DLD1 (cell line): ENCODE data around the gene MRTO4.
"Not testable (repeated sequence)": the region's sequence is repeated elsewhere in the genome, so short reads cannot be mapped to it uniquely, and the experiment has no call there.

Experiments used
- in situ Hi-C: cut with HindIII; loops from 2 replicates; pipeline ENCODE4 v1.10.0; 2017; ENCODE audit warnings: low sequenced_read_pairs

MRTO4 gene

GRCh38 chr1:19269427-19270342 lies 18.1 kb downstream of the MRTO4 start:
- in situ Hi-C loops: not testable (repeated sequence)

DNA sequence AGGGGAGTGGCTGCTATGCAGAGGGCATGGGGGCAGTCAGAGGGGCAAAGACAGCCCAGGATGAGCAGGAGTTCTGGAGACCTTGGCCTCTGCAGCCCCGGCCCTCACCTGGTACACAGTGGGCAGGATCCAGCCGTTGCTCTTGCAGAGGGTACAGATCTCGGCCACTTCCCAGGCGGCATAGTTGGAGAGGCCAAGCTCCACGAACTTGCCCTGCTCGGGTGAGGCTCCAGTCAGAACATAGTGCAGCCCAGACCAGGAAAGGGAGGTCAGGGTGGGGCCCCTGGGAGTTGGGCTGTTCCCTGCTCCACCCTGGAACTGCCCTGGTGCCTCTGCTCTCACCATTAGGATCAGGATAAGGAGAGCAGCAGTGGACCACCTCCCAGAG lies 18.7 kb downstream of the MRTO4 start:
- in situ Hi-C loops: not testable (repeated sequence)

DNA sequence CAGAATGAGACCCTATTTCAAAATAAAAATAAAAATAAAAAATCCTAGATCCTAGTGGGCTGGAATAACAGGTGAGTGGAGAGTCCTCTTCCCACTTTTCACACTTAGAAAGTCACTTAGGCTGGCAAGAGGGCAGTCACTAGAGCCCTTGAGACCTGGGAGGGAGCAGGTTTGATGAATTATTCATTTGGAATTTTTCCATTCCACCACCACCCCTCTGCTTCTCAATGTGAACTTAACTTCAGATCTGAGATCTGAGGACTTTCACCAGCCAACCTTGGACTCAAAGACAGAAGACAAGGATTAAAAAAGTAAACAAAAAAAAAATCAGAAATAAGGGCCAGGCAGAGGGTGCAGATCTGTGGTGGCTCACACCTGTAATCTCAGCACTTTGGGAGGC lies 20.5 kb downstream of the MRTO4 start:
- in situ Hi-C loops: no loop called here

DNA sequence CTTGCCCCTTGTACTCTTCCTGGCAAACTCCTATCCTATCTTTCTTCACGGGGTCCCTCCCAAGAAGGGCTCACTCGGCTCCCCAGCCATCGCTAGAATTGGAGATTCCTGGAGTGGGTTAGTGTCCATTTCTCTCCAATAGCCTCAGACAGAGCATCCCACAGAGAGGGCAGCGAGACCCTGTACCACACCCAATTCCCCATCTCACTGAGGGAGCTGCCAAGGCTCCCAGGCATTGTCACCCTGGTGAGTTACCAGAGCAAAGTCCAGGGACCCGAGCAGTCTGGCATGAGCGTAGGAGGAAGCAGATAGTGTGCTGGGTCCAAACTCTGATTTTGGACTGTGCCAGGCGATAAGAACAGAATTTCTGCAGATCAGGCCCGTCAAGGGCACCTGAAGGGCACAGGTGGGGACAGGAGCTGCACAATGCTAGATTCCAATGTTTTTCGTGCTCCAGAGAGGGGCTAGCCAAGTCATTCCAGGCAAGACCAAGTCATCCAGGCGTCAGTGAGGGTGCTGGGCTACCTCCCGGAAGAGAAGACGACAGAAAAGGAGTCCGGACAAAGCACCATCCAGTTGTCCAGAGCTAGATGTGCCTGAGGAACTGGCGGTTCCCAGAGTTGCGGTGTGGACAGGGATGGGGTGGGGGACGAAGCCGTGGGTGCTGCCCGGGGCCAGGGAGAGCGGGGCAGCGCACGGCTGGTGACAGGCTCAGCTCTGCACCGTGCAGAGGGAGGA lies 21.7 kb downstream of the MRTO4 start:
- in situ Hi-C loops: no loop called here

GRCh38 chr1:19273844-19274531 lies 22.4 kb downstream of the MRTO4 start:
- in situ Hi-C loops: not testable (repeated sequence)

GRCh38 chr1:19274636-19275035 lies 23.0 kb downstream of the MRTO4 start:
- in situ Hi-C loops: no loop called here

DNA sequence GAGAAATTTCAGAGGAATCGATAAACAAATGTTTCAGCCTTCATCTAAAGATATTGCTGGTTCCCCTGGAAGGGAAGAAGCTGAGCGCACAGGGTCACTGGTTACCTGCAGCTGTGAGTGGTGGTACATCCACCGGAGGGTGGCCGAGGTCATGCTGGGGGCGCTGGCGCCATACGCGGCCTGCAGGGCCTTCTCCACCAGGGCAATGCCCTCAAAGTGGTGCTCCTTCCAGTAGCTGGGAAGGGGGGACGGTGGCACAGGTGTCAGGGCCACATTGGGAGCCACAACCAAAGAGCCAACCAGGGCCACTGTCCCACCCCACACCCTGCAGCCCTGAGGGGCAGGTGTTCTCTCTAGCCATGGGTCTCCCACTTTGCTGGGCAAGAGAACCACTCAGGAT lies 32.3 kb downstream of the MRTO4 start:
- in situ Hi-C loops: no loop called here

- in situ Hi-C loops: no loop called here
Observed at GRCh38 chr1:19284881-19285280, 33.3 kb downstream of the MRTO4 start.

DNA sequence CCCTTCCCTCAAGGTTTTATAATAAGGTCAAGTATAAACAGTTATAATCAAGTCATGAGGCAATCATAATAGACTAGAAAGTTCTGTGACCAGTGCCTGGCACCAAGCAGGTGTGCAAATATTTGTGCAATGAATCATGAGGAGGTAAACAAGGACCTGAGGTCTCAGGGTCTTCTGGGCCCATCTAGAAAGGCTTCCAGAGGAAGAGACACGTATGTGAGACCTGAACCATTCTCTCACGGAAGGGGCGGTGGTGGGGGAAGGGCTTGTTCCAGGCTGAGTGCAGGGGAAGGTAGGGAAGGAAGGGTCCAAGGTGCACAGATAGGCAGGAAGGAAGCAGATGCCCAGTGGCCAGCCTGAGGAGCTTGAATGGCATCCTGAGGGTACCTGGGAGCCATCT lies 33.8 kb downstream of the MRTO4 start:
- in situ Hi-C loops: not testable (repeated sequence)

- in situ Hi-C loops: not testable (repeated sequence)
Observed at GRCh38 chr1:19285807-19286206, 34.2 kb downstream of the MRTO4 start.

DNA sequence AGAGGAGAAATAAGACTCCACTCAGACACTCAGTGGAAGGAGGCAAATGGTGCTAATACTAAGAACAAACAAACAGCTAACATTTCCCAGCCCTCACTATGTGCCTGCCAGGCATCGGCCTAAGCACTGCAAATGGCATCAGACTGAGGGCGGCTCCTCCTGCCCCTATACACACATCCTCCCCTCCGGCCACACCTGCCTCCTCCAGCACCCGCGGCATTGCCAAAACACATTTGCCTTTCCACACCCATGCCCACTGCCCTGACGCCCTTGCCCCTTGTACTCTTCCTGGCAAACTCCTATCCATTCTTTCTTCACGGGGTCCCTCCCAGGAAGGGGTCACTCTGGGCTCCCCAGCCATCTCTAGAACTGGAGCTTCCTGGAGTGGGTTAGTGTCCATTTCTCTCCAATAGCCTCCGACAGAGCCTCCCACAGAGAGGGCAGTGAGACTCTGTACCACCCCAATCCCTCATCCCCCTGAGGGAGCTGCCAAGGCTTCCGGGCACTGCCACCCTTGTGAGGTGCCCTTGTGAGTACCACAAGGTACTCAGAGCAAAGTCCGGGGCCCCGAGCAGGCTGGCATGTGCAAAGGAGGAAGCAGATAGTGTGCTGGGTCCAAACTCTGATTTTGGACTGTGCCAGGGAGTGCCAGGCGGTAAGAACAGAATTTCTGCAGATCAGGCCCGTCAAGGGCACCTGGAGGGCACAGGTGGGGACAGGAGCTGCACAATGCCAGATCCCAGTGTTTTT lies 36.0 kb downstream of the MRTO4 start:
- in situ Hi-C loops: no loop called here

DNA sequence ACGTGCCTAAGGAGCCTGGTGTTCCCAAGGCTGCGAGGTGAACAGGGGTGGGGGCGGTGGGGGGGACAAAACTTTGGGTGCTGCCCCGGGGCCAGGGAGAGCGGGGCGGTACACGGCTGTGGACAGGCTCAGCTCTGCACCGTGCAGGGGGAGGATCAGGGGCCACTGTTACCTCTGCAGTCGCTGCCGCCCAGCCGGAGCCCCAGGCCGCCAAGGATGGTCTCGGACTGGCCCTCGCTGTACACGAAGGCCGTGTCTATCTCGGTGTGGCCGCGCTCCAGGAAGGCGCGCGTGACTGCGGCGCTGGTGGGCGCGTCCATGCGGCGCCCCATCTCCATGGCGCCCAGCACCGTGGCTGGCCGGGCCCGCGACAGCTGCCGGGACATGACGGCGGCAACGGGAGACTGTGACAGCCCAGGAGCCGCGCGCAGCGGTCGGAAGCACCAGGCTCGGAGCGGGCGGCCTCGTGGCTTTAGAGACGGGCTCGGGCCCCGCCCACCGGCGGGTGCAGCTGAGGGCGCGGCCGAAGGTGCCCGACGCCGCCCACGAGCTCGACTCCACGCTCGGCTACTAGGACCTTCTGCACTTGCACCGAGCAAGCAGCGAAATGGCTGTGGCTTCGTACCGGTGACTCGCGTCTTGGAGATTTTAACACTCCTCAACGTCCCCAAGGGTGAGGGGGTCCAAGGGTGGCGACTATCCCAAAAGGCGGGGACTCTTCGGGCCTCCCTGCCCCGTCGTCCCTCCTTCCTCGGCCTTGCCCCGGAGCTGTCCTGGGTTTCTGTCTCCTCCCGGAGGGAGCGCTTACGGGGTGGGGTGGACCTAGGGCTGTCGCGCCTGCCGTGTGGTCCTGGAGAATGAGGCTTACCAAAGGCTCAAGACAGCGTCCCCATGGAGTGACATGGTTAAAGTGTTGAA lies 37.0 kb downstream of the MRTO4 start, which contains the start of gene AKR7A3:
AKR7A3 (minus strand) TSS at position 447 of the 918 bp plus-strand sequence; CDS start at position 386, 61 bp downstream.
- in situ Hi-C loops: not testable (repeated sequence)

DNA sequence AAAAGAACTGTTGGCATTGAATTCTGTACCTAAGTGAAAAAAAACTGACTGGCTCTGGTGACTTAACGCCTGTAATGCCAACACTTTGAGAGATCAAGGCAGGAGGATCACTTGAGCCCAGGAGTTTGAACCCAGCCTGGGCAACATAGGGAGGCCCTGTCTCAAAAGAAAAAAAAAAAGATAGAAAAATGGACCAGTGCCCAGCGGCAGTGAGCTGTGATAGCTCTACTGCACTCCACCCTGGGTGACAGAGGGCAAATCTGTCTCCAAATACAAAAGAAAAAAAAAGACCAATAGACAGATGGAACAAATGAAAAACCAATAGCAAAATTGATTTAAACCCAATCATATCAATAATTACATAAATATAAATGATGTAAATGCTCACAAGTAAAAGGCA lies 37.6 kb downstream of the MRTO4 start:
- in situ Hi-C loops: no loop called here

- in situ Hi-C loops: no loop called here
Observed at GRCh38 chr1:19294638-19295037, 43.0 kb downstream of the MRTO4 start.

DNA sequence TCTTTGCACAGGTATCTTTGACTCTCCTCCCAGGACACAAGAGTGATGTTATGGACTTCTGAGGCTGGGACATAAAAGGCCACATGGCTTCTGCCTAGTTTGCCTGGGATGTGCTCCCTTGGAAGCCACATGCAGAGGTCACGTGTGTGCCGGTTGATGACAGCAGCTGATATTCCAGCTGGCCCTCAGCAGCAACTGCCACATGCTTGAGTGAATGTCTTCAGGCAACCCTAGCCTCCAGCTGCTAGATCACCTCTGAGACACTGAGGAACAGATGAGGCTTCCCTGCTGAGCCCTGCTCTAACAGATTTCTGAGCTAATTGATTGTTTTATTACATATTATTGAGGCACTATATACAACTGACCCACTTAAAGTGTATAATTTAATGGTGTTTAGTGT lies 48.6 kb downstream of the MRTO4 start:
- in situ Hi-C loops: no loop called here

DNA sequence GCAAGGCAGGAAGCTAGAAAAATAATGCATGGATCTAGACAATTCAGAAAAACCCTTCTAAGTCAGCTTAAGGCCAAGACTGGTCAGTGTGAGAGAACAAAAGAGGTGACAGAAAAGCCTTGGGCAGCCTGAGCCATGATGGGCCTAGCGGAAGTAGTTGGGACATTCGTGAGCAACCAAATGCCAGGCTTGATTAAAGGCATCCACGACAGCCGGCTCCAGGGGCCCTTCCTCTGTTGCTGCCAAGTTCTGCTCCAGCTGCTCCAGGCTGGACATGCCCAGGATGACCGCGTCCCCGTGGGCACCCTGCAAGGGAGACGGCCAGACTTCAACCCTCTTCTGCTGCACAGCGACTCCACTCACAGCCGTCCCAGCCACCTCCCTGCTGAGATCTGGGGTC lies 52.5 kb downstream of the MRTO4 start:
- in situ Hi-C loops: not testable (repeated sequence)

- in situ Hi-C loops: no loop called here
Observed at GRCh38 chr1:19305880-19306279, 54.3 kb downstream of the MRTO4 start.

GRCh38 chr1:19306941-19307340 lies 55.3 kb downstream of the MRTO4 start:
- in situ Hi-C loops: no loop called here

GRCh38 chr1:19307794-19308508 lies 56.3 kb downstream of the MRTO4 start:
- in situ Hi-C loops: no loop called here
